Uterus (tissue), 4 donors: ENCODE data around the gene ALG2. TPM values are rescaled to one million over a fixed set of nuclear protein-coding genes. Genes with fewer than 3 reads are reported as not detected.
A peak's percentile ranks its signal among the peaks of the same experiment; 100 is the strongest.

Experiments
- DNase-seq, 2 donors: peaks; one replicate each; pipeline ENCODE4 v3.0.0-alpha.2; 2019 to 2020
- H3K27ac ChIP-seq, 2 donors: fragments of 200-600 bp; sonication (generic); 1 replicate in 1 of 2; 2 replicates in 1 of 2; pipeline ENCODE4 v1.5.1; 2016 to 2018
- H3K27me3 ChIP-seq, 2 donors: fragments of 200-600 bp; sonication (generic); one replicate each; pipeline ENCODE4 v1.5.1; 2018 to 2019; ENCODE audit warnings: control low read depth in 1 of 2
- H3K36me3 ChIP-seq, 2 donors: fragments of 200-600 bp; sonication (generic); one replicate each; pipeline ENCODE4 v1.5.1; 2019; ENCODE audit warnings: control low read depth in 1 of 2
- H3K4me1 ChIP-seq, 2 donors: fragments of 200-600 bp; sonication (generic); one replicate each; pipeline ENCODE4 v1.5.1; 2018 to 2019; ENCODE audit warnings: control low read depth in 1 of 2
- H3K4me3 ChIP-seq, 2 donors: fragments of 200-600 bp; sonication (generic); 1 replicate in 1 of 2; 2 replicates in 1 of 2; pipeline ENCODE4 v1.5.1; 2018 to 2019; ENCODE audit warnings: mild to moderate bottlenecking in 1 of 2
- H3K9me3 ChIP-seq, 2 donors: fragments of 200-600 bp; sonication (generic); one replicate each; pipeline ENCODE4 v1.5.1; 2019; ENCODE audit warnings: control low read depth in 1 of 2
- POLR2A ChIP-seq, 2 donors: fragments of 450-650 bp; IDR thresholded peaks; one replicate each; pipeline ENCODE4 v1.6.1; 2016; ENCODE audit warnings: antibody characterized with exemption in 2 of 2, mild to moderate bottlenecking in 1 of 2, moderate library complexity in 1 of 2
- intact Hi-C: fragments of 100-400 bp; cut with DNase I; formaldehyde crosslinking; loops from one replicate; pipeline ENCODE4 v1.15.1; 2023; ENCODE audit warnings: low total_unique reads
- total RNA-seq, 4 donors: library from RNA; depleted of rRNA in 3 of 4; stranded (reverse); fragments of >200 nt in 3 of 4; gene quantifications; one replicate each; pipeline versions ENCODE4 v1.1.0 to v1.2.4, GENCODE V29; 2014 to 2023
- TF ChIP-seq, protein P1 (sequence below), 4 experiments: fragments of 200-600 bp in 2 of 4; fragments of 450-650 bp in 2 of 4; sonication (generic) in 2 of 4; IDR thresholded peaks; one replicate each; pipeline ENCODE4 v1.5.1; 2016 to 2019; ENCODE audit warnings: antibody characterized with exemption in 4 of 4, mild to moderate bottlenecking in 2 of 4, moderate library complexity in 1 of 4
- donor health status: DM: yes; HTN: yes; CAD: no.

Gene ALG2
- total RNA-seq, 4 donors from 2014 or later = 37.6 to 62.2 (median 45.3) TPM

GRCh38 chr9:99265691-99266090 is 43.9 kb upstream of the ALG2 start:
- no peak overlapping the region for H3K4me3 ChIP-seq
- TF ChIP-seq, protein P1, sequence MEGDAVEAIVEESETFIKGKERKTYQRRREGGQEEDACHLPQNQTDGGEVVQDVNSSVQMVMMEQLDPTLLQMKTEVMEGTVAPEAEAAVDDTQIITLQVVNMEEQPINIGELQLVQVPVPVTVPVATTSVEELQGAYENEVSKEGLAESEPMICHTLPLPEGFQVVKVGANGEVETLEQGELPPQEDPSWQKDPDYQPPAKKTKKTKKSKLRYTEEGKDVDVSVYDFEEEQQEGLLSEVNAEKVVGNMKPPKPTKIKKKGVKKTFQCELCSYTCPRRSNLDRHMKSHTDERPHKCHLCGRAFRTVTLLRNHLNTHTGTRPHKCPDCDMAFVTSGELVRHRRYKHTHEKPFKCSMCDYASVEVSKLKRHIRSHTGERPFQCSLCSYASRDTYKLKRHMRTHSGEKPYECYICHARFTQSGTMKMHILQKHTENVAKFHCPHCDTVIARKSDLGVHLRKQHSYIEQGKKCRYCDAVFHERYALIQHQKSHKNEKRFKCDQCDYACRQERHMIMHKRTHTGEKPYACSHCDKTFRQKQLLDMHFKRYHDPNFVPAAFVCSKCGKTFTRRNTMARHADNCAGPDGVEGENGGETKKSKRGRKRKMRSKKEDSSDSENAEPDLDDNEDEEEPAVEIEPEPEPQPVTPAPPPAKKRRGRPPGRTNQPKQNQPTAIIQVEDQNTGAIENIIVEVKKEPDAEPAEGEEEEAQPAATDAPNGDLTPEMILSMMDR (IDR thresholded peaks at IDR 0.05) = no peak
- TF ChIP-seq POLR2A (IDR thresholded peaks at IDR 0.05) = no peak
- H3K27me3 ChIP-seq = no peaks in the 10 kb centered on the region
- H3K27ac ChIP-seq = no peak overlapping the region
- no peaks in the 10 kb centered on the region for H3K36me3 ChIP-seq
- DNase-seq = no peak
- H3K9me3 ChIP-seq = no peaks in the 10 kb centered on the region
- intact Hi-C loops = no loop called here
- no peaks in the 10 kb centered on the region for H3K4me1 ChIP-seq

- Histone ChIP-seq H3K9me3 (no peaks in the 10 kb centered on the region), H3K4me3 (no peak overlapping the region), H3K27ac (no peak overlapping the region), H3K4me1 (peaks cover 0 to 4% of the 10 kb centered on the region in 2 donors), H3K27me3 (no peaks in the 10 kb centered on the region), H3K36me3 (no peaks in the 10 kb centered on the region)
- no peak for DNase-seq
- intact Hi-C loops = no loop called here
- no peak for TF ChIP-seq POLR2A (IDR thresholded peaks at IDR 0.05)
- TF ChIP-seq, protein P1 (IDR thresholded peaks at IDR 0.05) = no peak
Measured at GRCh38 chr9:99264070-99264680, 42.4 kb upstream of the ALG2 start.

DNA sequence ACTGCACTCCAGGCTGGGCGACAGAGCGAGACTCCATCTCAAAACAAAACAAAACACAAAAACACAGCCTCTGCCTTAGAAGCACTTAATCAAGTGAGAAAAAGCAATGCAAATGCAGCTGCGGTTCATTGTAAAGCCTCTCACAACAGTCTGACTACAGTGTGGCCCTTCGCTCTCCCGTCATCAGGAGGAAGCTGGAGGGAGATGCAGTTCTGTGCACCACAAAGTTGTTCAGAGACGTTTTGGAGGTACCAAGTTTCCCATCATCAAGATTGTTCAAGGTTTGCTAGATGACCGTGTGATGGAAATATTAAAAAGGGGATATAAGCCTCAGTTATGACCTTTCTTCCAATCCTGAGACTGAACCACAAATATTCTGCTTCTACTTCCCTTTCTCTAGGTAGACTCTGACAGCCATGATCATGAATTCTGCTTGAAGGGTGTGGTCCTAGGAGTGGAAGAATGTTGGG is 41.2 kb upstream of the ALG2 start:
- Histone ChIP-seq H3K27ac (no peak overlapping the region), H3K9me3 (no peaks in the 10 kb centered on the region), H3K27me3 (no peaks in the 10 kb centered on the region), H3K36me3 (no peaks in the 10 kb centered on the region), H3K4me3 (no peak overlapping the region), H3K4me1 (peaks cover 0 to 4% of the 10 kb centered on the region in 2 donors)
- TF ChIP-seq, protein P1 (IDR thresholded peaks at IDR 0.05) = no peak
- TF ChIP-seq POLR2A (IDR thresholded peaks at IDR 0.05) = no peak
- no peak for DNase-seq
- intact Hi-C loops = no loop called here

DNA sequence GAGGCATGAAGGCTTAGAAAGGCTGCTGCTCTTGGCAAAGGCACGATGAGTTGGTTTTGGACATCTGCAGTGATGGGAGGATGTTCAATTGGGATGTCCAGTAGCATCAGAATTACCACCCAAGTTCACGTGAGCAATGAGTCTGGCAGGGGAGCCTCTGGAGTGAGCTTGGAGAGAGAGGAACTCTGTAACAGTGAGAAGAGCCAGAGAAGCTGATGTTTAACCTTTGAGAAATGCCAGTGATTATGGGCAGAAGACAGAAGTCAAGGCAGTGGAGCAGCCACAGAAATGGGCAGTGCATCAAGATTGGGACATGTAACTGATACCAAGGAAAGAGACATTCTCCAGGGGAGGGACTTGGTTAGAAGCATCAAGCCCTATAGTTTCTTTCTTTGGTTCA is 40.2 kb upstream of the ALG2 start:
- Histone ChIP-seq H3K36me3 (no peaks in the 10 kb centered on the region), H3K27ac (no peak overlapping the region), H3K27me3 (no peaks in the 10 kb centered on the region), H3K9me3 (no peaks in the 10 kb centered on the region), H3K4me1 (peaks cover 0 to 4% of the 10 kb centered on the region in 2 donors), H3K4me3 (no peak overlapping the region)
- no peak for TF ChIP-seq POLR2A (IDR thresholded peaks at IDR 0.05)
- TF ChIP-seq, protein P1 (IDR thresholded peaks at IDR 0.05) = no peak
- no peak for DNase-seq
- intact Hi-C loops = no loop called here

DNA sequence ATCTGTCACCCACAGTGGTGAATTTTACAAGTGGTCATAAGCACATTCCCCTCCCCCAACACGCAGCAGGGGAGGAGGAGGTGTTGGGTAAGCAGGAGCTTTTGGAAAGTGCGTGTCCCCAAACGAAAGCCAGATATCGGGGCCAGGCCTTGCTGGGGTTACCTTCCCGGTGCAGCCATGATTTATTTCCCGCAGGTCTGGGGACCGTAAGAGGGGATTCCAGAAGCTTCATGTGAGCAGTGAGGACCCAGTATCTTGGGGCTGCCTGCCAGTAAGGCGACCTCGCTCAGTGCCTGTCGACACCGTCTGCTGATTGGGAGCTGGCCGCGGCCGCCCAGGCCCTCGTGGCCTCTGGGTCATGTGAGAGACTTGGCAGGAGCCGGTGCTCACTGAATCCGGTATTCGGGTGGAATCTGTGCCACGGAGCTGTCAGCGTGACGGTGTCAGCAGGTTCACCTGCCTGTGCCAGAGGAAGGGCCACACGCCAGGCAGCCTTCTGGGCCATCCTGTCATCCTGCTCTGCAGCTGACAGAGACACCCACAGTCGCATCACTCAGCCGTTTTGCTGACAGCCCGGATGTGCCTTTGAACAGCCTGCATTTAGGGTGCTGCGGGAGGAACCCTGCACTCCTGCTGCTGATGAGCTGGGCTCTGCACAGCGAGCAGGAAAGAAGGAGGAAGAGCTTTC is 37.6 kb upstream of the ALG2 start:
- Histone ChIP-seq H3K27me3 (no peaks in the 10 kb centered on the region), H3K36me3 (no peaks in the 10 kb centered on the region), H3K27ac (peak overlapping the region; percentile 74 to 81), H3K4me1 (peaks cover 0 to 4% of the 10 kb centered on the region in 2 donors), H3K4me3 (peak overlapping the region; percentile 22 to 37), H3K9me3 (no peaks in the 10 kb centered on the region)
- intact Hi-C loops = no loop called here
- peak in 1 of 2 donors; percentile 26 for TF ChIP-seq POLR2A (IDR thresholded peaks at IDR 0.05)
- TF ChIP-seq, protein P1 (IDR thresholded peaks at IDR 0.05) = no peak
- peak; percentile 65 to 77 for DNase-seq
